ENCODE results near the gene TNFAIP8L1. TPM values are rescaled to one million over a fixed set of nuclear protein-coding genes. Genes with fewer than 3 reads are reported as not detected.

Gene TNFAIP8L1
- total RNA-seq, 1 experiment from 2014 or later = 17.8 TPM

DNA sequence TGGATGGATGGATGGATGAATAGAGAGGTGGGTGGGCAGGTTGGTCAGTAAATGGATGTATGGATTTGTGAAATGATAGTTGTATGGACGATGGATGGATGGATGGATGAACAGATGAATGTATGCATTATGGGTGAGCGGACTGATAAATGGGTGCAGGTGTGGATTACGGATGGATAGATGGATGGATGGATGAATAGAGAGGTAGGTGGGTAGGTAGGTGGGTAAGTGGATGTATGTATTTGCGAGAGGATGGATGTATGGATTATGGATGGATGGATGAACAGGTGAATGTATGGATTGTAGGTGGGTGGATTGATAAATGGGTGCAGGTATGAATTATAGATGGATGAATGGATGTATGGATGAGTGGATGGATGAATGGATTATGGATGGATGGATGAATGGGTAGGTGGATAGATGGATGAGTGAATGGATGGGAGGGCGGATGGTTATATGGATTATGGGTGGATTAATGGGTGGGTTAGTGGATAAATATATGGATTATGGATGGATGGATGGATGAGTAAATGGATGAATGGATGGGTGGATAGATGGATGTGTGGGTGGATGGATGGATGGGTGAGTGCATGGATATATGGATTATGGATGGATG, 37.0 kb upstream of the TNFAIP8L1 start:
- CTCF ChIA-PET = no interaction called here
- intact Hi-C loops (cut with micrococcal nuclease; ENCODE audit: unreplicated experiment) = no loop called here
- no TSS peak for BruUV-seq (replicated peaks)

DNA sequence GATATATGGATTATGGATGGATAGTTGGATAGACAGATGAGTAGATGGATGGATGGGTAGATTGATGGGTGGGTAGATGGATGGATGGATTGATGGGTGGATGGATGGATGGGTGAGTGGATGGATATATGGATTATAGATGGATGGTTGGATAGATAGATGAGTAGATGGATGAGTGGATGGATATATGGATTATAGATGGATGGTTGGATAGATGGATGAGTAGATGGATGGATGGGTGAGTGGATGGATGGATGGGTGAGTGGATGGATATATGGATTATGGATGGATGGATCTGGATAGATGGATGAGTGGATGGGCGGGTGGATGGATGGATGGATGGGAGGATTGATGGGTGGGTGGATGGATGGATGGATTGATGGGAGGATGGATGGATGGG, 36.4 kb upstream of the TNFAIP8L1 start:
- H3K4me1 ChIP-seq (replicated peaks; ENCODE audit: insufficient read depth) = no peaks in the 10 kb centered on the region
- TF ChIP-seq, protein P1, sequence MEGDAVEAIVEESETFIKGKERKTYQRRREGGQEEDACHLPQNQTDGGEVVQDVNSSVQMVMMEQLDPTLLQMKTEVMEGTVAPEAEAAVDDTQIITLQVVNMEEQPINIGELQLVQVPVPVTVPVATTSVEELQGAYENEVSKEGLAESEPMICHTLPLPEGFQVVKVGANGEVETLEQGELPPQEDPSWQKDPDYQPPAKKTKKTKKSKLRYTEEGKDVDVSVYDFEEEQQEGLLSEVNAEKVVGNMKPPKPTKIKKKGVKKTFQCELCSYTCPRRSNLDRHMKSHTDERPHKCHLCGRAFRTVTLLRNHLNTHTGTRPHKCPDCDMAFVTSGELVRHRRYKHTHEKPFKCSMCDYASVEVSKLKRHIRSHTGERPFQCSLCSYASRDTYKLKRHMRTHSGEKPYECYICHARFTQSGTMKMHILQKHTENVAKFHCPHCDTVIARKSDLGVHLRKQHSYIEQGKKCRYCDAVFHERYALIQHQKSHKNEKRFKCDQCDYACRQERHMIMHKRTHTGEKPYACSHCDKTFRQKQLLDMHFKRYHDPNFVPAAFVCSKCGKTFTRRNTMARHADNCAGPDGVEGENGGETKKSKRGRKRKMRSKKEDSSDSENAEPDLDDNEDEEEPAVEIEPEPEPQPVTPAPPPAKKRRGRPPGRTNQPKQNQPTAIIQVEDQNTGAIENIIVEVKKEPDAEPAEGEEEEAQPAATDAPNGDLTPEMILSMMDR (conservative IDR thresholded peaks at IDR 0.05) = no peak
- TF ChIP-seq EZH2 (IDR thresholded peaks at IDR 0.05; ENCODE audit: low read depth) = no peak
- H3K9me2 ChIP-seq (ENCODE audit: insufficient read depth) = no peaks in the 10 kb centered on the region
- H3K4me3 ChIP-seq = no peak overlapping the region
- ChIA-PET CTCF (no interaction called here), POLR2A (ENCODE audit: unreplicated experiment) (no interaction called here)
- H3F3A ChIP-seq (ENCODE audit: insufficient read depth, low read depth) = no peaks in the 10 kb centered on the region
- intact Hi-C loops (cut with micrococcal nuclease; ENCODE audit: unreplicated experiment) = no loop called here
- H2AFZ ChIP-seq = no peak overlapping the region
- no peak overlapping the region for H3K4me2 ChIP-seq
- DNase-seq = no peak
- H3K27me3 ChIP-seq (ENCODE audit: insufficient read depth, low read depth) = no peaks in the 10 kb centered on the region
- no peak overlapping the region for H3K27ac ChIP-seq
- H3K36me3 ChIP-seq (ENCODE audit: low read depth) = no peaks in the 10 kb centered on the region
- H3K79me2 ChIP-seq (ENCODE audit: low read depth) = no peaks in the 10 kb centered on the region
- no peaks in the 10 kb centered on the region for H4K20me1 ChIP-seq (ENCODE audit: insufficient read depth)
- BruUV-seq (replicated peaks) = no TSS peak
- H3K9me3 ChIP-seq (ENCODE audit: insufficient read depth, low read depth) = no peaks in the 10 kb centered on the region

More for the DNA sequence above, 37.0 kb upstream of the TNFAIP8L1 start:
- Histone ChIP-seq H2AFZ (no peak overlapping the region), H3K4me1 (replicated peaks; ENCODE audit: insufficient read depth) (no peaks in the 10 kb centered on the region), H4K20me1 (ENCODE audit: insufficient read depth) (no peaks in the 10 kb centered on the region), H3K36me3 (ENCODE audit: low read depth) (no peaks in the 10 kb centered on the region), H3K79me2 (ENCODE audit: low read depth) (no peaks in the 10 kb centered on the region), H3K4me3 (no peak overlapping the region), H3K4me2 (no peak overlapping the region), H3K27me3 (ENCODE audit: insufficient read depth, low read depth) (no peaks in the 10 kb centered on the region), H3K9me3 (ENCODE audit: insufficient read depth, low read depth) (no peaks in the 10 kb centered on the region), H3K27ac (no peak overlapping the region), H3F3A (ENCODE audit: insufficient read depth, low read depth) (no peaks in the 10 kb centered on the region), H3K9me2 (ENCODE audit: insufficient read depth) (no peaks in the 10 kb centered on the region)
- TF ChIP-seq EZH2 (IDR thresholded peaks at IDR 0.05; ENCODE audit: low read depth) = no peak
- TF ChIP-seq, protein P1 (conservative IDR thresholded peaks at IDR 0.05) = no peak
- POLR2A ChIA-PET (ENCODE audit: unreplicated experiment) = no interaction called here
- no peak for DNase-seq

DNA sequence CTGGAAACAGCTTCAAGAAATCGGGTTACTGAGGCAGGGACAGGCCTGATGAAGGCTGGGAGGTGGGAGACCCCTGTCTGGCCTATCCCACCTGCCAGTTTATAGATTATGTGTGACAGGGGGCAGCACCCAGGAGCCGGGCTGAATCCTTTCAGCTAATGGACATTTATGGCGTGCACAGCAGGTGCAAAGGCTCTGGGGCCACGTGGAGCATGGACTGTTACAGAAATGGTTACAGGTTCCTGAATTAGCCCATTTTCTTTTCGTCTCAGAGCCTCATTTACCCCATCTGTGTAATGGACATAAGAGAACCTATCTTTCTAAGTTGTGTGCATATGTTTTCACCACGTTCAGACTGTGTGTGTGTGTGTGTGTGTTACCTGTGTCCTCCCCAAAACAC, 34.4 kb upstream of the TNFAIP8L1 start:
- intact Hi-C loops (cut with micrococcal nuclease; ENCODE audit: unreplicated experiment) = no loop called here
- TF ChIP-seq, protein P1 (conservative IDR thresholded peaks at IDR 0.05) = no peak
- no peak for TF ChIP-seq EZH2 (IDR thresholded peaks at IDR 0.05; ENCODE audit: low read depth)
- Histone ChIP-seq H2AFZ (no peak overlapping the region), H3K27me3 (ENCODE audit: insufficient read depth, low read depth) (no peaks in the 10 kb centered on the region), H3K4me3 (no peak overlapping the region), H3K9me3 (ENCODE audit: insufficient read depth, low read depth) (no peaks in the 10 kb centered on the region), H3K36me3 (ENCODE audit: low read depth) (no peaks in the 10 kb centered on the region), H3K4me1 (replicated peaks; ENCODE audit: insufficient read depth) (no peaks in the 10 kb centered on the region), H3K4me2 (no peak overlapping the region), H3F3A (ENCODE audit: insufficient read depth, low read depth) (no peaks in the 10 kb centered on the region), H3K27ac (no peak overlapping the region), H4K20me1 (ENCODE audit: insufficient read depth) (no peaks in the 10 kb centered on the region), H3K79me2 (ENCODE audit: low read depth) (no peaks in the 10 kb centered on the region), H3K9me2 (ENCODE audit: insufficient read depth) (no peaks in the 10 kb centered on the region)
- no peak for DNase-seq
- POLR2A ChIA-PET (ENCODE audit: unreplicated experiment) = no interaction called here
- BruUV-seq (replicated peaks) = no TSS peak
- CTCF ChIA-PET = no interaction called here
